OCI-LY1 (cell line): ENCODE data around the gene LARGE2.

Experiments
- H2AFZ ChIP-seq: fragments of 200-600 bp; sonication (generic), shearing (Covaris generic); 2 replicates; pipeline ENCODE4 v1.6.0; 2014; ENCODE audit warnings: antibody characterized with exemption, mild to moderate bottlenecking, low read length
- H3F3A ChIP-seq: fragments of 200-600 bp; sonication (generic), shearing (Covaris generic); 2 replicates; pipeline ENCODE4 v1.6.0; 2014; ENCODE audit warnings: mild to moderate bottlenecking, antibody characterized with exemption, low read length, moderate library complexity; ENCODE audit not compliant: insufficient read depth
- H3K27ac ChIP-seq: fragments of 200-600 bp; sonication (generic); 2 replicates; pipeline ENCODE4 v1.5.1; 2014; ENCODE audit warnings: low read length, mixed run types, mild to moderate bottlenecking, low read depth; ENCODE audit not compliant: poor library complexity, severe bottlenecking
- H3K27me3 ChIP-seq: fragments of 200-600 bp; sonication (generic); 2 replicates; pipeline ENCODE4 v1.6.0; 2014; ENCODE audit warnings: antibody characterized with exemption, mild to moderate bottlenecking, low read length, moderate library complexity; ENCODE audit not compliant: insufficient read depth
- H3K36me3 ChIP-seq: fragments of 200-600 bp; sonication (generic); 2 replicates; pipeline ENCODE4 v1.6.1; 2014; ENCODE audit warnings: mild to moderate bottlenecking, antibody characterized with exemption, low read length, moderate library complexity, mixed read lengths; ENCODE audit not compliant: insufficient read depth
- H3K4me1 ChIP-seq: fragments of 200-600 bp; sonication (generic); 2 replicates; pipeline ENCODE4 v1.5.1; 2014; ENCODE audit warnings: mild to moderate bottlenecking, low read length, moderate library complexity; ENCODE audit not compliant: insufficient read depth, severe bottlenecking
- H3K4me2 ChIP-seq: fragments of 200-600 bp; sonication (generic), shearing (Covaris generic); 2 replicates; pipeline ENCODE4 v1.6.1; 2014; ENCODE audit warnings: low read length
- H3K4me3 ChIP-seq: fragments of 200-600 bp; sonication (generic); 2 replicates; pipeline ENCODE4 v1.5.1; 2014; ENCODE audit warnings: low read length, low read depth, mild to moderate bottlenecking, mixed read lengths; ENCODE audit not compliant: poor library complexity, severe bottlenecking
- H3K79me2 ChIP-seq: fragments of 200-600 bp; shearing (Covaris generic); 2 replicates; pipeline ENCODE4 v1.6.1; 2016; ENCODE audit warnings: mixed run types, low read length, mixed read lengths; ENCODE audit not compliant: insufficient read depth
- H3K9ac ChIP-seq: fragments of 200-600 bp; sonication (generic), shearing (Covaris generic); 2 replicates; pipeline ENCODE4 v1.6.1; 2014; ENCODE audit warnings: mild to moderate bottlenecking, low read length, mixed read lengths
- H3K9me2 ChIP-seq: fragments of 200-600 bp; sonication (generic), shearing (Covaris generic); 2 replicates; pipeline ENCODE4 v1.6.1; 2014; ENCODE audit warnings: low read depth, mild to moderate bottlenecking, low read length, mixed read lengths
- H3K9me3 ChIP-seq: fragments of 200-600 bp; shearing (Covaris generic); 2 replicates; pipeline ENCODE4 v1.6.1; 2014; ENCODE audit warnings: low read length, mixed read lengths
- H4K20me1 ChIP-seq: fragments of 200-600 bp; sonication (generic), shearing (Covaris generic); 2 replicates; pipeline ENCODE4 v1.6.0; 2016; ENCODE audit warnings: mild to moderate bottlenecking, low read length; ENCODE audit not compliant: insufficient read depth
- CTCF ChIP-seq: fragments of 200-600 bp; sonication (generic), shearing (Covaris generic); IDR thresholded peaks from 2 replicates; pipeline ENCODE4 v1.5.1; 2017; ENCODE audit warnings: mild to moderate bottlenecking, antibody characterized with exemption, low read length, moderate library complexity, mixed read lengths
- EZH2 ChIP-seq: fragments of 200-600 bp; sonication (generic), shearing (Covaris generic); IDR thresholded peaks from 2 replicates; pipeline ENCODE4 v1.8.0; 2017; ENCODE audit warnings: borderline replicate concordance, mixed run types, mild to moderate bottlenecking, antibody characterized with exemption, low read length, moderate library complexity, mixed read lengths

The LARGE2 gene

GRCh38 chr11:45961751-45962240, 39.3 kb downstream of the LARGE2 start:
- peaks cover 8% of the 10 kb centered on the region for H3K4me1 ChIP-seq
- H3K27ac ChIP-seq = no peak overlapping the region
- H3K79me2 ChIP-seq = no peaks in the 10 kb centered on the region
- no peaks in the 10 kb centered on the region for H3F3A ChIP-seq
- H3K36me3 ChIP-seq = peaks cover 25% of the 10 kb centered on the region
- no peak overlapping the region for H3K4me3 ChIP-seq
- H4K20me1 ChIP-seq = no peaks in the 10 kb centered on the region
- no peak overlapping the region for H3K4me2 ChIP-seq
- TF ChIP-seq CTCF = no peak
- no peak overlapping the region for H2AFZ ChIP-seq
- no peaks in the 10 kb centered on the region for H3K27me3 ChIP-seq
- H3K9me2 ChIP-seq = no peaks in the 10 kb centered on the region
- no peak overlapping the region for H3K9ac ChIP-seq
- peaks cover 4% of the 10 kb centered on the region; the same call in 1 of the 2 replicates for H3K9me3 ChIP-seq

GRCh38 chr11:45964911-45965389, 42.5 kb downstream of the LARGE2 start:
- peaks cover 3% of the 10 kb centered on the region; the same call in 1 of the 2 replicates for H3K9me3 ChIP-seq
- H3K27ac ChIP-seq = no peak overlapping the region
- H4K20me1 ChIP-seq = no peaks in the 10 kb centered on the region
- H3K4me1 ChIP-seq = peaks cover 8% of the 10 kb centered on the region
- no peak overlapping the region for H3K4me2 ChIP-seq
- 0 out of 2 replicates have a peak overlapping the region, but pooled peaks have one; percentile 23 for H3K9ac ChIP-seq
- H3K36me3 ChIP-seq = peaks cover 40% of the 10 kb centered on the region
- H3K9me2 ChIP-seq = no peaks in the 10 kb centered on the region
- no peaks in the 10 kb centered on the region for H3K27me3 ChIP-seq
- TF ChIP-seq CTCF (peak; percentile 96), EZH2 (no peak)
- H3K79me2 ChIP-seq = no peaks in the 10 kb centered on the region
- no peak overlapping the region for H2AFZ ChIP-seq
- no peak overlapping the region for H3K4me3 ChIP-seq
- no peaks in the 10 kb centered on the region for H3F3A ChIP-seq

GRCh38 chr11:45967506-45967905, 45.0 kb downstream of the LARGE2 start:
- no peak overlapping the region for H3K9ac ChIP-seq
- TF ChIP-seq CTCF = no peak
- TF ChIP-seq EZH2 = no peak
- no peak overlapping the region for H2AFZ ChIP-seq
- no peaks in the 10 kb centered on the region for H3F3A ChIP-seq
- no peaks in the 10 kb centered on the region for H3K79me2 ChIP-seq
- peaks cover 40% of the 10 kb centered on the region; the same call in 1 of the 2 replicates for H3K36me3 ChIP-seq
- H3K27ac ChIP-seq = no peak overlapping the region
- H3K4me3 ChIP-seq = no peak overlapping the region
- no peaks in the 10 kb centered on the region for H4K20me1 ChIP-seq
- H3K9me3 ChIP-seq = no peaks in the 10 kb centered on the region
- no peaks in the 10 kb centered on the region for H3K9me2 ChIP-seq
- no peak overlapping the region for H3K4me2 ChIP-seq
- H3K4me1 ChIP-seq = peaks cover 8% of the 10 kb centered on the region
- no peaks in the 10 kb centered on the region for H3K27me3 ChIP-seq
